Fibroblast of lung (primary cell): ENCODE results near the gene CHTF18. TPM values are rescaled to one million over a fixed set of nuclear protein-coding genes. Genes with fewer than 3 reads are reported as not detected.
"Not testable (repeated sequence)": the region's sequence is repeated elsewhere in the genome, so short reads cannot be mapped to it uniquely, and the experiment has no call there.

Experiments used
- DNase-seq, 2 donors: peaks; one replicate each; pipeline versions ENCODE4 v3.0.0 to v3.0.0-alpha.2; 2010; ENCODE audit warnings: low read depth in 2 of 2
- H2AFZ ChIP-seq: 2 replicates; pipeline ENCODE4 v1.5.1; 2012; ENCODE audit warnings: low read length, control low read depth, inconsistent platforms
- H3K27ac ChIP-seq: 2 replicates; pipeline ENCODE4 v1.5.1; 2011; ENCODE audit warnings: low read length, control low read depth; ENCODE audit not compliant: insufficient read depth
- H3K27me3 ChIP-seq: 2 replicates; pipeline ENCODE4 v1.5.1; 2011; ENCODE audit warnings: mild to moderate bottlenecking, low read length; ENCODE audit not compliant: control insufficient read depth, insufficient read depth
- H3K36me3 ChIP-seq: 2 replicates; pipeline ENCODE4 v1.5.1; 2011; ENCODE audit warnings: low read length; ENCODE audit not compliant: control insufficient read depth, insufficient read depth
- H3K4me1 ChIP-seq: 2 replicates; pipeline ENCODE4 v1.5.1; 2011; ENCODE audit warnings: low read length; ENCODE audit not compliant: control insufficient read depth, insufficient read depth; ENCODE audit errors: extremely low read depth
- H3K4me2 ChIP-seq: 2 replicates; pipeline ENCODE4 v1.5.1; 2011; ENCODE audit warnings: low read length, control low read depth; ENCODE audit not compliant: insufficient read depth; ENCODE audit errors: extremely low read depth
- H3K4me3 ChIP-seq, 4 experiments: fragments of 200-600 bp in 1 of 4; sonication (generic) in 1 of 4; replicated peaks in 1 of 4; 2 replicates each; pipeline ENCODE4 v1.5.1; 2011 to 2016; ENCODE audit warnings: low read length in 4 of 4, low read depth in 3 of 4, mild to moderate bottlenecking in 3 of 4, control low read depth in 2 of 4, inconsistent platforms in 1 of 4, mixed read lengths in 1 of 4; ENCODE audit not compliant: insufficient read depth in 1 of 4; ENCODE audit errors: control extremely low read depth in 1 of 4
- H3K79me2 ChIP-seq: 2 replicates; pipeline ENCODE4 v1.5.1; 2012; ENCODE audit warnings: mild to moderate bottlenecking, low read length, inconsistent platforms; ENCODE audit not compliant: control insufficient read depth, insufficient read depth
- H3K9ac ChIP-seq: 2 replicates; pipeline ENCODE4 v1.5.1; 2011; ENCODE audit warnings: mild to moderate bottlenecking, low read length, control low read depth; ENCODE audit not compliant: insufficient read depth
- H3K9me3 ChIP-seq: 2 replicates; pipeline ENCODE4 v1.5.1; 2012; ENCODE audit warnings: low read depth, low read length; ENCODE audit not compliant: control insufficient read depth, insufficient read depth
- H4K20me1 ChIP-seq: 2 replicates; pipeline ENCODE4 v1.5.1; 2011; ENCODE audit warnings: low read length; ENCODE audit not compliant: control insufficient read depth, insufficient read depth; ENCODE audit errors: extremely low read depth
- CTCF ChIP-seq, 2 donors: IDR thresholded peaks in 1 of 2; conservative IDR thresholded peaks in 1 of 2; 1 replicate in 1 of 2; 2 replicates in 1 of 2; pipeline ENCODE4 v1.5.1; 2011 to 2012; ENCODE audit warnings: low read length in 2 of 2, control low read depth in 1 of 2, inconsistent platforms in 1 of 2, low read depth in 1 of 2, mild to moderate bottlenecking in 1 of 2
- EZH2 ChIP-seq: IDR thresholded peaks from 2 replicates; pipeline ENCODE4 v1.5.1; 2012; ENCODE audit warnings: low read length, control low read depth, mild to moderate bottlenecking; ENCODE audit errors: missing control alignments
- polyA plus RNA-seq, 2 donors: library from polyadenylated mRNA; depleted of rRNA in 1 of 2; stranded (reverse) in 1 of 2; unstranded in 1 of 2; fragments of >200 nt; gene quantifications; 2 replicates each; pipeline ENCODE4 v1.2.1, GENCODE V29; 2011 to 2012; ENCODE audit warnings: missing spikeins in 1 of 2
- total RNA-seq: library from RNA; depleted of rRNA; stranded (reverse); fragments of >200 nt; gene quantifications from 2 replicates; pipeline ENCODE4 v1.2.1, GENCODE V29; 2014

The CHTF18 gene
- total and polyA plus RNA-seq, 2 donors (not counting 1 experiment from before 2014, with no cell fraction given): 1.1 to 4.3 TPM

DNA sequence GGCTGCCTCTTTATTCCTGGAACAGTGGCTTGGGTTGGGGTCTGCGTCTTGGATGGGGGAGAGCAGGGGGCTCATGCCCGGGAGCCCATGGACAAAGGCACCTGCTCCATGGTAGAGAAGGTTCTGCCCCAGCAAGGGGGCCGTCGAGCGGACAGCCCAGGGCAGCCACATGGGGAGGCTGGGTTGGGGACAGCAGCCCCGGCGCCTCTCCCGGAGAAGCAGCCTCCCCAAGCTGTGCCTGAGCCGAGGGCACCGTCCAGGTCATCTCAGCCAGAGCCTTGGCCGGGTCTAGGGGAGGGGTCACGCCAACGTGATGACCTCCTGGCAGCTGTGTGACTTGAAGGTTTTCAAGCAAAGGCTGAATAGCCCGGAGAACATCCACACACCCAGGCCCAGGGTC is 45.0 kb downstream of the CHTF18 start:
- H3K27ac ChIP-seq: no peak overlapping the region
- no peak overlapping the region for H3K4me3 ChIP-seq
- no peak for DNase-seq
- no peaks in the 10 kb centered on the region for H3K27me3 ChIP-seq
- H2AFZ ChIP-seq: no peak overlapping the region
- TF ChIP-seq EZH2: no peak
- no peak for TF ChIP-seq CTCF (conservative IDR thresholded peaks at IDR 0.05 in 1 of 2, IDR thresholded peaks at IDR 0.05 in 1 of 2; ENCODE audit: low read depth in 1 of 2, low read length in 2 of 2)
- H4K20me1 ChIP-seq: no peaks in the 10 kb centered on the region
- H3K36me3 ChIP-seq: no peaks in the 10 kb centered on the region
- no peaks in the 10 kb centered on the region for H3K9me3 ChIP-seq
- H3K79me2 ChIP-seq: no peaks in the 10 kb centered on the region
- H3K9ac ChIP-seq: no peak overlapping the region
- no peaks in the 10 kb centered on the region for H3K4me1 ChIP-seq
- no peak overlapping the region for H3K4me2 ChIP-seq

DNA sequence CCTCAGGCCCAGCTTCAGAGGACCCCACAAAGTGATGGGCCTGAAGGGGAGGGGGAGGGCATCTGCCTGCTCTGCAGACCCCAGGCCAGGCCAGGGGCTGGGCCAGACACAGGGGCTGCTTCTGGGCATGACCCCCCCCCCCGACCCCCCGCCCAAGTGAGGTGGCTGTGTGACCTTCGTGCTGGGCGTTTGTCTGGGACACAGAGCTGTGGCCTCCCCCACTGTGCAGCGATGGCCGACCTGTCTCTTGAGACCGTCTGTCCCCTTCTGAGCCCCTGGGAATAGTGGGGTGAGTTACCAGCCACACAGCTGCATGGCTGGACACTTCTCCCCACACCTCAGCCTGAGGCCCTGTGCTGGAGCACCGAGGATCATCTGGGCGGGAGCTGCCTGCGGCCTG is 47.0 kb downstream of the CHTF18 start:
- H3K9me3 ChIP-seq: no peaks in the 10 kb centered on the region
- H3K4me1 ChIP-seq: no peaks in the 10 kb centered on the region
- H3K27me3 ChIP-seq: no peaks in the 10 kb centered on the region
- no peak overlapping the region for H3K4me2 ChIP-seq
- no peaks in the 10 kb centered on the region for H3K79me2 ChIP-seq
- H3K9ac ChIP-seq: no peak overlapping the region
- no peak overlapping the region for H3K4me3 ChIP-seq
- H4K20me1 ChIP-seq: no peaks in the 10 kb centered on the region
- TF ChIP-seq CTCF (conservative IDR thresholded peaks at IDR 0.05 in 1 of 2, IDR thresholded peaks at IDR 0.05 in 1 of 2; ENCODE audit: low read depth in 1 of 2, low read length in 2 of 2) (no peak), EZH2 (no peak)
- no peak overlapping the region for H3K27ac ChIP-seq
- DNase-seq: no peak
- H2AFZ ChIP-seq: no peak overlapping the region
- no peaks in the 10 kb centered on the region for H3K36me3 ChIP-seq

GRCh38 chr16:836221-836620 is 47.8 kb downstream of the CHTF18 start:
- DNase-seq: no peak
- Histone ChIP-seq H3K9me3 (no peaks in the 10 kb centered on the region), H3K79me2 (no peaks in the 10 kb centered on the region), H3K36me3 (no peaks in the 10 kb centered on the region), H2AFZ (no peak overlapping the region), H3K27me3 (no peaks in the 10 kb centered on the region), H3K9ac (no peak overlapping the region), H3K27ac (no peak overlapping the region), H3K4me2 (no peak overlapping the region), H3K4me1 (no peaks in the 10 kb centered on the region), H3K4me3 (no peak overlapping the region), H4K20me1 (no peaks in the 10 kb centered on the region)
- no peak for TF ChIP-seq EZH2
- no peak for TF ChIP-seq CTCF (conservative IDR thresholded peaks at IDR 0.05 in 1 of 2, IDR thresholded peaks at IDR 0.05 in 1 of 2; ENCODE audit: low read depth in 1 of 2, low read length in 2 of 2)

DNA sequence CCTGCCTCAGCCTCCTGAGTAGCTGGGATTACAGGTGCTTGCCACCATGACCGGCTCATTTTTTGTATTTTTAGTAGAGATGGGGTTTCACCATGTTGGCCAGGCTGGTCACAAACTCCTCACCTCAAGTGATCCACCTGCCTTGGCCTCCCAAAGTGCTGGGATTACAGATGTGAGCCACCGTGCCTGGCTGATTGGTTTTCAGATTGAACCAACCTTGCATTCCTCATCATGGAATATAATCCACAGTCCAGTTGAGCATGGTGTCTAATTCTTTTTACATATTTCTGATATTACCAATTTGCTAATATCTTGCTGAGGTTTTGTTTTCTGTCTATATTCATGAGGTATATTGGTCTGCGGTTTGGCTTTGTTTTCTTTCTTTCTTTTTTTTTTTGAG is 48.4 kb downstream of the CHTF18 start:
- not testable (repeated sequence) for H3K9ac ChIP-seq, DNase-seq, H3K27me3 ChIP-seq, H3K36me3 ChIP-seq, H3K27ac ChIP-seq, H2AFZ ChIP-seq, H3K4me2 ChIP-seq, H3K4me3 ChIP-seq, H3K79me2 ChIP-seq, H4K20me1 ChIP-seq, H3K4me1 ChIP-seq, H3K9me3 ChIP-seq
